Eye (tissue), 1 donor: ENCODE results near the gene XRCC2.
"Not testable (repeated sequence)": the region's sequence is repeated elsewhere in the genome, so short reads cannot be mapped to it uniquely, and the experiment has no call there.

Experiments
- DNase-seq: peaks from one replicate; pipeline ENCODE4 v3.0.0-alpha.2; 2015

Gene XRCC2

GRCh38 chr7:152663931-152664330 is 12.0 kb downstream of the XRCC2 start:
- no peak for DNase-seq

DNA sequence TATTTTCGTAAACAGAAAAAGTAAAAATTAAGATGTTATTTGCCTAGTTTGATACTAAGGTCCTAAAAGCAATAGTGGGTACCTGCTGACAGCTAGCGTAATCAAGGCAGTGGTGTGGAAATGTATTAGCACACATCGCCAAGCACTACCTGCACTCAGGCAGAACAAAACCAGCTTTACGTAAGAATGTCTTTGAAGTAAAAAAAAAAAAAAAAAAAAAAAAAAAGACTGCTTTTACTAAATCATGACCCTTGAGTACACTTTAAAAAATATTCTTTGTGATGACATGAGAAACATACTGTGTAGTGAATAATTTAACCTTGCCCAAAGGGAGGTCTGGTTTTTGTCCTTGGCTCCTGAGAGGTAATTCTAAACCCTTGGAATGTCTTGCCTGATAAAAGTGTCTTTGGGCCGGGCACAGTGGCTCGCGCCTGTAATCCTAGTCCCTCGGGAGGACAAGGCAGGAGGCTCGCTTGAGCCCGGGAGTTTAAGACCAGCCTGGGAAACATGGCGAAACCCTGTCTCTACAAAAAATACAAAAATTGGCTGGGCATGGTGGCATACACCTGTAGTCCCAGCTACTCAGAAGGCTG is 12.7 kb downstream of the XRCC2 start:
- peak; percentile 55 for DNase-seq

GRCh38 chr7:152661479-152661878 is 14.5 kb downstream of the XRCC2 start:
- no peak for DNase-seq

DNA sequence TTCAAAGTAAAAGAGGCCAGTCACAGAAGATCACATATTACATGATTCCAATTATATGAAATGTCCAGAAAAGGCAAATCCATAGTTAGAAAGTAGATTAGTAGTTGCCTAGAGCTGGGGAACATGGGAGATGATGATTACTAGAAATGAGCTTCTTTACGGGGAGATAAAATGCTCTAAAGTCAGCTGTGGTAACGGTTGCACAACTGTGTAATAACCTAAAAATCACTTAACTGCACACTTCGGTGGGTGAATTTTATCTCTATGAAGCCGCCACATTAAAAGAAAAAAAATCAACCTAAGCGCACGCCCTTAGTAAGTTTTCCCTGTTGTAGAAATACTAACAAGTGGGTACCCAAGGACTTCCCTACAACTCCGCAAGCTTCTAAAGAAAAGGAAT is 15.9 kb downstream of the XRCC2 start:
- DNase-seq = no peak

- no peak for DNase-seq
Observed at GRCh38 chr7:152654971-152655370, 21.0 kb downstream of the XRCC2 start.

- no peak for DNase-seq
Observed at GRCh38 chr7:152649220-152649619, 26.7 kb downstream of the XRCC2 start.

- no peak for DNase-seq
Observed at GRCh38 chr7:152647009-152647408, 28.9 kb downstream of the XRCC2 start.

GRCh38 chr7:152646579-152646978 is 29.4 kb downstream of the XRCC2 start:
- DNase-seq = not testable (repeated sequence)

DNA sequence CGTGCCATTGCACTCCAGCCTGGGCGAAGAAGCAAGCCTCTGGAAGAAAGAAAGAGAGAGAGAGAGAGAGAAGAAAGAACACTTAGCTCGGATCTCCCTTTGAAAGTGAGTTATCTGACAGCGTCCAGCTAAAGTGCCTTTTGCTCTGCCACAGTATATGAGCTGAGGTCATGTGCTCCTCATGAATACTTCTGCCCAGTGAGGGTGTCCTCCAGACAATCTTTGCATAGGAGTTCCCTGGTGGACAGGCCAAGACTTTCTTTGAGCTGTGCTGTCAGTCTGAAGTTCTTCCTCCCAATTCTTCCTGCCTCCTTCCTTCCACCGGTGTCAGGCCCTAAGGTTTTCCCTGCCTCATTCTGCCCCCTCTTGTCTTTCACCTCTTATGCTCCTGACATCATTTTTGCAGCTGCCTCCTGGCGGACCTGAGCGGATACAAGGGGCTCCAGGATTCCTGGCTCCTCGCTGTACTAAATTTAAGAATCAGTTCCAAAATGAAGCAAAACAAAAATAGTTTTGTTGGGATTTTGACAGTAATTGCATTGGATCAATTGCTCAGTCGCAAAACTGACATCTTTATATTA is 31.9 kb downstream of the XRCC2 start:
- DNase-seq = no peak

DNA sequence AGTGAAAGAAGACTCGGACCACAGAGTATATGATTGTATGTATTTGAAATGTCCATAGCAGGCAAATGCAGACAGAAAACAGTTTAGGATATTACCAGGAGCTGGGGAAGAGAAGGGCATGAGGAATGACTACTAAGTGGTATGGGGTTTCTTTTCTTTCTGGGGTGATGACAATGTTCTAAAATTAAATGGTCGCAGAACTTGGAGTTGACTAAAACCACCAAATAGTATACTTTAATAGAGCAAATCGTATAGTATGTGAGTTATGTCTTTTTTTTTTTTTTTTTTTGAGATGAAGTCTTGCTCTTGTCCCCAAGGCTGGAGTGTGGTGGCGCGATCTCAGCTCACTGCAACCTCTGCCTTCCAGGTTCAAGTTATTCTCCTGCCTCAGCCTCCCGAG is 34.6 kb downstream of the XRCC2 start:
- no peak for DNase-seq

DNA sequence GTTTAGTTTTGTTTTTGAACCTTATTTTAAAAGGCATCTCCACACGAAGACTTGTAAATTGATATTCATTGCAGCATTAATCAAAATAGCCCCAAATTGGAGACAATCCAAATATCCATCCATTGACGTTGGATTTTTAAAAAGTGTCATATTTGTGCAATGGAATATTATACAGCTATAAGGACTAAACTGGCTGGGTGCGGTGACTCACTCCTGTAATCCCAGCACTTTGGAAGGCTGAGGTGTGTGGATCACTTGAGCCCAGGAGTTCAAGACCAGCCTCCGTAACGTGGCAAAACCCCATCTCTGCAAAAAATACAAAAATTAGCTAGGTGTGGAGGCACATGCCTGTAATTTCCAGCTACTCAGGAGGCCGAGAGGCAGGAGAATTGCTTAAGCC is 35.1 kb downstream of the XRCC2 start:
- no peak for DNase-seq

GRCh38 chr7:152637920-152638580 is 37.9 kb downstream of the XRCC2 start:
- DNase-seq = no peak

- DNase-seq = no peak
Observed at GRCh38 chr7:152637161-152637560, 38.8 kb downstream of the XRCC2 start.

- DNase-seq = peak; percentile 37
Observed at GRCh38 chr7:152636441-152636840, 39.5 kb downstream of the XRCC2 start.

DNA sequence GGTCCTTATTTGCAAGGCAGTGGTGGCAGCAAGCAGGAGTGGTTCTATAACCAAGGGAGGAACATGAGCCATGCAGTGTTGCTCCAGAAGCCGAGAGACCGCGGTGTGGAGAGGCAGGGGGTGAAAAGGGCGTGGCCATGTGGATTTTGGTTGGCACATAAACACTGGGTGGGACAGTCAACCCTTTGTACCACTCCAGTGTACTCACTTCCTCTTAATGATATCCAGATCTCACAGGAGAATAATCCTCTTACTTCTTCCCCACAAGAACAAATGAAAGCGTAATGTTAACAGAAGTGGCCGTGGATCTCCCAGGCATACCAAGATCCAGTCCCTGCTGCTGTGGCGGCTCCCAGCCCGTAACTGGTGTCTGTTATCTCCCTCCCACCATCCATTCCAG is 42.4 kb downstream of the XRCC2 start:
- DNase-seq = no peak

- DNase-seq = no peak
Observed at GRCh38 chr7:152633072-152633471, 42.9 kb downstream of the XRCC2 start.

- not testable (repeated sequence) for DNase-seq
Observed at GRCh38 chr7:152628772-152629171, 47.2 kb downstream of the XRCC2 start.

DNA sequence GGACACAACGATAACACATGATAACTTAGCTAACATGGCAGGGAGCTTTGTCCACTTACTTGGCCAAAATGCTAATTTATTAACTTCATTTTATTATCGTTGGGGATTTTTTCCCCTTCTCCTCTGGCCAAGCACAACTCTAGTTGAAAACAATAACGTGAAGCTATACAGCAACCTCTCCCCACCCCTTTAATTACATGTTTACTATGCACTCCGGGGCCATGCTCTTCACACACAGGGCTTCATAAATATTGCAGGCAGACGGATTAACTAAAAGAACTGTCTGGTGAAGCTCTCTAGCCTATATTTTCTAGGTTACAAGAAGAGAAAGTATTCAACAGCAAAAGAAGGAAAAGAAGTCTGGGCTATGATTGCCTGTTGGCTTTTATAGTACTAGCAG is 51.7 kb downstream of the XRCC2 start:
- DNase-seq = peak; percentile 32

GRCh38 chr7:152621426-152621825 is 54.5 kb downstream of the XRCC2 start:
- no peak for DNase-seq

DNA sequence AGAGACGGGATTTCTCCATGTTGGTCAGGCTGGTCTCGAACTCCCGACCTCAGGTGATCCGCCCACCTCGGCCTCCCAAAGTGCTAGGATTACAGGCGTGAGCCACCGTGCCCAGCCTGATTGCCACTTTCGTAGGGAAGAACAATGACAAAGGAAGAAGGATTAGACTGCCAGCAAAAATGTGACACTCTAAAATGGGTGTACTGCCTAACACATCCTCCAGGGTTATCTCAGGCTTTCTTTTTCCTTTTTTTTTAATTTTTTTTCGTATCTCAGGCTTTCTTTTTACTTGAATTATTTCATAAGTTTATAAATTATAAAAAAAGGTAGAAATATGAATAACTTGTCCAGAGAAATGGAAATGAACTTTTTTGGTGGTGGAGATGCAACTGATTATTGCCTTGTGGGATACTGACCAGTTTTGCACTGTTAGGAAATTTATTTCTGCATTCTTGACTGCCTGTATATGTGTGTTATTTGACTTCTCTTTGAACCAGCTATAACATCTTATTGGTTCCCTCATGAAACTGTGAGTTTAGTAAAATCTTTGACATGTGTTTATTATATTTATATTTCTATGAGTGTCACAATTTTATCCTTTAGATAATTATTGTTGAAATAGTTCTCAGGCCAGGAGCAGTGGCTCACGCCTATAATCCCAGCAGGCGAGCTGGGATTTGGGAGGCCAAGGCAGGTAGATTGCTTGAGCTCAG is 56.8 kb downstream of the XRCC2 start:
- DNase-seq = no peak

GRCh38 chr7:152618427-152618826 is 57.5 kb downstream of the XRCC2 start:
- no peak for DNase-seq

GRCh38 chr7:152617056-152617455 is 58.9 kb downstream of the XRCC2 start:
- DNase-seq = peak; percentile 48

DNA sequence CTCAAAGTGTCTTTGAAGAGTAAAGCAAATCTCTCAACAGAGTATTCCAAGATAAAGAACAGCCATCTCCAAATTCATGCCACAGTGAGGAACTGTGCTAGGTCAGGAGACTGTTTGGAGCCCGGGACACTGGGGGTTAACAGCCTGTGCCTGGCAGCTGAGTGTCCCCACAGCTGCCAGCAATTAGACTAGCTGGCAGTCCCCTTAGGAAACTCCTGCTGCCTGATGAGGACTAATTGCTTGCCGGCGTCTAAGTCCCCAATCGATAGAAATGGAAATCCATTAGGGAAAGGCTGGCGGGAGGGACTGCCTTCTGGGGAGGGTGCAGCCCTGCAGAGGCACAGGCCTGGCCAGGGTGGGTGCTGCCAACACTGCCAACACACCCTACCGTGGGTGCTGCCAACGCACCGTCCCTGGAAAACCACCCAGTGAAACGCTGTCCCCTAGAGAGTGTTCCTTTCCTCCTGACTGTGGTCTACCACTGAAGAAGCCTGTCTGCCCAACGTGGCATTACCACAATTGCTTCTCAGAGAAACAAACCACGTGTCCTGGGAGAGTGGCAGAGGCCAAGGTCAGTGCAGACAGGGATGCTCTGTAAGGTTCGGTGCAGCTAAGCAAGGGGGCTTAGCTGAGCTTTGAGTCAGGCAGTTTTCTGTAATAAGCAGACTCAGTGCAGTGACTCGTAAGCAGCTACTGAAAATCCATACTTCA is 60.8 kb downstream of the XRCC2 start:
- DNase-seq = peak; percentile 91
